B cell (primary cell): Measurements from ENCODE around the gene HGS. TPM values are rescaled to one million over a fixed set of nuclear protein-coding genes. Genes with fewer than 3 reads are reported as not detected.

Experiments
- ATAC-seq: fragments of 200-7000 bp; cut with Tn5 transposase; one replicate; pipeline ENCODE4 v1.10.0; 2021; ENCODE audit warnings: low read depth, mild to moderate bottlenecking, moderate number of reproducible peaks, moderate library complexity
- CTCF ChIA-PET: fragments of 350-600 bp; sonication (Branson Sonifier 250); formaldehyde crosslinking; loops from one replicate; lab custom pipeline; 2021; ENCODE audit warnings: antibody characterized with exemption, inconsistent platforms; lab: Charles Lee
- POLR2A ChIA-PET: fragments of 350-600 bp; sonication (Branson Sonifier 250); formaldehyde crosslinking; loops from one replicate; lab custom pipeline; 2021; ENCODE audit warnings: antibody characterized with exemption; lab: Charles Lee
- DNase-seq: peaks from one replicate; pipeline ENCODE4 v3.0.0; 2013
- H2AFZ ChIP-seq: 2 replicates; pipeline ENCODE4 v1.6.1; 2012; ENCODE audit warnings: mild to moderate bottlenecking, low read depth, low read length; ENCODE audit not compliant: insufficient read depth, poor library complexity, severe bottlenecking
- H3K27ac ChIP-seq, 2 donors: 1 replicate in 1 of 2; 2 replicates in 1 of 2; pipeline ENCODE4 v1.5.1; 2012 to 2013; ENCODE audit warnings: low read length in 2 of 2, mild to moderate bottlenecking in 2 of 2, moderate library complexity in 1 of 2
- H3K27me3 ChIP-seq, 4 experiments: fragments of 200-600 bp in 1 of 4; sonication (generic) in 1 of 4; replicated peaks in 1 of 4; 1 replicate in 2 of 4; 2 replicates in 2 of 4; pipeline versions ENCODE4 v1.6.1 to v1.7.0; 2013 to 2016; ENCODE audit warnings: low read length in 3 of 4, mild to moderate bottlenecking in 2 of 4, mixed read lengths in 1 of 4, moderate library complexity in 1 of 4; ENCODE audit not compliant: insufficient read depth in 4 of 4, control insufficient read depth in 3 of 4; ENCODE audit errors: control extremely low read depth in 1 of 4
- H3K36me3 ChIP-seq, 2 experiments: replicated peaks in 1 of 2; 1 replicate in 1 of 2; 2 replicates in 1 of 2; pipeline versions ENCODE4 v1.6.1 to v1.7.1; 2013; ENCODE audit warnings: low read length in 1 of 2; ENCODE audit not compliant: insufficient read depth in 2 of 2, control insufficient read depth in 1 of 2; ENCODE audit errors: control extremely low read depth in 1 of 2, extremely low read depth in 1 of 2
- H3K4me1 ChIP-seq, 2 donors: fragments of 200-600 bp in 1 of 2; sonication (generic) in 1 of 2; 1 replicate in 1 of 2; 2 replicates in 1 of 2; pipeline versions ENCODE4 v1.5.1 to v1.6.1; 2013 to 2017; ENCODE audit warnings: low read length in 2 of 2; ENCODE audit not compliant: control insufficient read depth in 2 of 2, insufficient read depth in 2 of 2
- H3K4me2 ChIP-seq: replicated peaks from 2 replicates; pipeline ENCODE3; 2012; ENCODE audit warnings: mild to moderate bottlenecking, low read depth, low read length; ENCODE audit not compliant: poor library complexity, severe bottlenecking
- H3K4me3 ChIP-seq, 5 experiments: fragments of 200-600 bp in 1 of 5; sonication (generic) in 1 of 5; 1 replicate in 3 of 5; 2 replicates in 2 of 5; pipeline versions ENCODE4 v1.5.1 to v1.7.0; 2011 to 2016; ENCODE audit warnings: low read length in 4 of 5, mild to moderate bottlenecking in 4 of 5, low read depth in 2 of 5, control low read depth in 1 of 5, moderate library complexity in 1 of 5; ENCODE audit not compliant: insufficient read depth in 1 of 5; ENCODE audit errors: control extremely low read depth in 1 of 5, extremely low read depth in 1 of 5
- H3K79me2 ChIP-seq: fragments of 200-600 bp; sonication (generic); one replicate; pipeline ENCODE4 v1.6.0; 2016; ENCODE audit warnings: low read length; ENCODE audit not compliant: control insufficient read depth, insufficient read depth
- H3K9ac ChIP-seq: fragments of 200-600 bp; sonication (generic); 2 replicates; pipeline ENCODE4 v1.6.1; 2017; ENCODE audit warnings: mild to moderate bottlenecking, low read length, moderate library complexity
- H3K9me3 ChIP-seq, 3 donors: one replicate each; pipeline versions ENCODE4 v1.6.1 to v1.7.1; 2013; ENCODE audit warnings: low read length in 2 of 3; ENCODE audit not compliant: control insufficient read depth in 2 of 3, insufficient read depth in 1 of 3; ENCODE audit errors: control extremely low read depth in 1 of 3
- H4K20me1 ChIP-seq: 2 replicates; pipeline ENCODE4 v1.6.0; 2012; ENCODE audit warnings: mild to moderate bottlenecking, low read length; ENCODE audit not compliant: insufficient read depth, control insufficient read depth, poor library complexity, severe bottlenecking
- H3K27ac Mint-ChIP-seq: one replicate; pipeline ENCODE4 v1.8.0; 2021; ENCODE audit warnings: mixed read lengths
- H3K27me3 Mint-ChIP-seq: one replicate; pipeline ENCODE4 v1.8.0; 2021; ENCODE audit warnings: mixed read lengths
- H3K4me1 Mint-ChIP-seq: one replicate; pipeline ENCODE4 v1.8.0; 2021; ENCODE audit warnings: mixed read lengths
- H3K4me3 Mint-ChIP-seq: one replicate; pipeline ENCODE4 v1.8.0; 2021; ENCODE audit warnings: mixed read lengths
- H3K9me3 Mint-ChIP-seq: one replicate; pipeline ENCODE4 v1.8.0; 2022; ENCODE audit warnings: mixed read lengths; ENCODE audit not compliant: insufficient read depth
- CTCF ChIP-seq: fragments of 200-600 bp; IDR thresholded peaks from one replicate; pipeline ENCODE4 v1.8.0; 2022; ENCODE audit warnings: antibody characterized with exemption, mild to moderate bottlenecking
- EZH2 ChIP-seq: IDR thresholded peaks from 2 replicates; pipeline ENCODE4 v1.6.1; 2012; ENCODE audit warnings: borderline replicate concordance, low read depth, mild to moderate bottlenecking, moderate library complexity, low read length; ENCODE audit not compliant: insufficient read depth, poor library complexity, severe bottlenecking
- WGBS: methylation state at CpG from one replicate; pipeline ENCODE4 v1.1.5; 2013; ENCODE audit warnings: missing lambda C conversion rate; ENCODE audit not compliant: insufficient coverage; 5-methylcytosine and 5-hydroxymethylcytosine counted together
- intact Hi-C: fragments of 100-400 bp; cut with micrococcal nuclease; formaldehyde crosslinking; loops from one replicate; pipeline ENCODE4 v1.10.0; 2022
- polyA plus RNA-seq: library from polyadenylated mRNA; depleted of rRNA; stranded (reverse); fragments of >200 nt; gene quantifications from 2 replicates; pipeline ENCODE4 v1.2.3, GENCODE V29; 2012
- total RNA-seq, 2 donors: library from RNA; stranded (reverse); fragments of 120-200 nt in 1 of 2; gene quantifications; 1 replicate in 1 of 2; 2 replicates in 1 of 2; pipeline versions ENCODE4 v1.2.3 to v1.2.4, GENCODE V29; 2013 to 2022

Gene HGS
- total and polyA plus RNA-seq, 2 donors (not counting 1 experiment from before 2014, with no cell fraction given): 184 to 220 TPM

GRCh38 chr17:81707725-81708646 lies 24.2 kb downstream of the HGS start:
- POLR2A ChIA-PET: no interaction called here

More at GRCh38 chr17:81707725-81708646, 24.2 kb downstream of the HGS start:
- no peaks in the 10 kb centered on the region for H3K9me3 Mint-ChIP-seq
- Histone ChIP-seq H3K79me2 (peaks cover 16% of the 10 kb centered on the region), H3K4me1 (peaks cover 24 to 35% of the 10 kb centered on the region in 2 donors), H2AFZ (no peak overlapping the region), H3K4me3 (no peak overlapping the region), H3K9me3 (no peaks in the 10 kb centered on the region), H3K27ac (no peak overlapping the region), H3K36me3 (peaks cover 0 to 10% of the 10 kb centered on the region in 2 experiments), H3K4me2 (no peak overlapping the region), H3K9ac (no peak overlapping the region), H4K20me1 (no peaks in the 10 kb centered on the region), H3K27me3 (peaks cover 0 to 3% (median 0%) of the 10 kb centered on the region in 4 experiments)
- no peak overlapping the region for H3K4me3 Mint-ChIP-seq
- DNase-seq (no peak), ATAC-seq (no peak)
- peaks cover 28% of the 10 kb centered on the region for H3K4me1 Mint-ChIP-seq
- CTCF ChIA-PET: no interaction called here
- H3K27ac Mint-ChIP-seq: no peak overlapping the region
- H3K27me3 Mint-ChIP-seq: no peaks in the 10 kb centered on the region
- intact Hi-C loops: no loop called here
- 95% methylated on average over 25 of the region's 25 CpGs for WGBS
- TF ChIP-seq CTCF: no peak
- no peak for TF ChIP-seq EZH2
